CD4-positive, alpha-beta T cell treated with Interleukin-21 for 1 hour (primary cell): ENCODE data around the gene LSM2.
A peak's percentile ranks its signal among the peaks of the same experiment; 100 is the strongest.
"Not testable (repeated sequence)": the region's sequence is repeated elsewhere in the genome, so short reads cannot be mapped to it uniquely, and the experiment has no call there.

Source experiments
- DNase-seq: peaks from one replicate; pipeline ENCODE4 v3.0.0-alpha.2; 2020

LSM2 gene

GRCh38 chr6:31796993-31797385 is 9.8 kb downstream of the LSM2 start:
- no peak for DNase-seq

DNA sequence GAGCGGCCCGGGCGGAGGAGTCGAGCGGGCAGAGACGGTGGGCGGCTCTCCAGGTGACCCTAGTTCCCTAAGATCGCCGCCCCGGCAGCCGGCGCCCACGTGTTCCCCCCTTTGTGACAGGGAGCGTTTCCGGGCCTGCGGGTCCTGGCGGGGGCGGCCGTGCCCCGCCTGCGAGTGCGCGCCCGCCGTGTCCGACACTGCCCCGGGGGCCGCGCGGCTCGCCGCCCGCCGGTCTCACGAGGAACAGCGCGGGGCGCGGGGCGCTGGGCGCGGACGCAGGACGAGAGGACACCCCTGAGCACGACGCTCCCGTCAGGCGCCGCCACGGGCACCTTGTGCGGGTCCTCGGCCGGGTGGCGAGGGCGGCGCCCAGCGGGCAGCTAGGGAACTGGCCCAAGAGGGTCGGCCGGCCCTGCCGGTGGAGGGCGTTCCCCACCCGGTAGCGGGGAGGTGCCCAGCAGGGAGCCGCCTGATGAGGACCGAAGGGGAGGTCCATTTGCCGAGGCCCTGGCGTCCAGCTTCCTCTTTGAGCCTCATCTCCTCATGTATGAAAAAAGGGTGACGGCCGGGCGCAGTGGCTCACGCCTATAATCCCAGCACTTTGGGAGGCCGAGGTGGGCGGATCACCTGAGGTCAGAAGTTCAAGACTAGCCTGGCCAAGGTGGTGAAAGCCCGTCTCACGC is 11.0 kb downstream of the LSM2 start, which contains the start of gene VARS1:
VARS1 (minus strand) TSS at position 137 of the 683 bp plus-strand sequence. CDS start 535 bp downstream, outside the sequence.
- peak; percentile 90 for DNase-seq

- DNase-seq = no peak
These were observed 11.7 kb downstream of the LSM2 start for GRCh38 chr6:31794866-31795615.

DNA sequence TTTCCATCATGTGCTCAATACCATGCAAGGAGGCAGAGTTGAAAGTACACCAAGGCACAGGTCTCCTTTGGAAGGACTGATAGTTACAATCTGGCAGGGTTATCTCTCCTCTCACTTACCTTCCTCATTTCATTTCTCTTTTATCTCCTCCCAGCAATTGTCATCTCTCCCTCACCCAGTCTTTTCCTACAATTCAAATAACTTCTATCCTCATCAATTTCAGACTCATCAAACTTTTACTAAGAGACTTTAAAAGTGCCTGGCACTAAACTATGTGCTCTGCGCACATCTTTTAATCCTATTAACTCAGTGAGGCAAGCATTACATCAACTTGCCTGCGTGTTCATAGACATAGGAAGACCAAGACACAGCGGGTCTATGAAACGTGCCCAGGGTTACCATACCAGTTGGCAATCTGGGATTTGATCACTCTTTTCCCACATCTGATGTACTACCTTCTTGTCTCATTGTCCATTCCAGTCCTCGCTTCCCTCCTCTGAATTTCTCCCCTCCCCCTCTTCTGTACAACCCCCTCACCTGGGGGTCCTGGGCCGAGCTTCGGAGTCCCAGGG is 12.4 kb downstream of the LSM2 start:
- DNase-seq = no peak

GRCh38 chr6:31793927-31794245 is 12.9 kb downstream of the LSM2 start:
- DNase-seq = not testable (repeated sequence)

DNA sequence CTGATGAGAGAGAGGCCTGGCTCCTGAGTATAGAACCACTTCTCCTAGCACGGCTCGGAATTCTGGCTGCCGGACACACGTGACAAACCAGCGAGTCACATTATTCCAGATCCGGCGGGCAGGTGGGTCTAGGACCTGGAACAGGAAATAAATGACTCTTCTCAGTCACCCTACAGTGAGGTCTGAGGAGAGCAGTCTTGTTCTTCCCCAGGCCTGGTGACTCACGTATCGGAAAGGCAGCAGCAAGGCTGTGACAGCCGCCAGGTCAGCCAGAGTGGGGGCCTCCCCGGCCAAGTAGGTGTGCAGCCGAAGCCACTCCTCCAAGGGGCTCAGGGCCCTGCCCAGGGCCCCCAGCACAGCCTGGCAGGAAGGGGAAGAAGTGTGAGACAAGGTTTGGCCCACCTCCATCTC is 14.0 kb downstream of the LSM2 start:
- DNase-seq = no peak

DNA sequence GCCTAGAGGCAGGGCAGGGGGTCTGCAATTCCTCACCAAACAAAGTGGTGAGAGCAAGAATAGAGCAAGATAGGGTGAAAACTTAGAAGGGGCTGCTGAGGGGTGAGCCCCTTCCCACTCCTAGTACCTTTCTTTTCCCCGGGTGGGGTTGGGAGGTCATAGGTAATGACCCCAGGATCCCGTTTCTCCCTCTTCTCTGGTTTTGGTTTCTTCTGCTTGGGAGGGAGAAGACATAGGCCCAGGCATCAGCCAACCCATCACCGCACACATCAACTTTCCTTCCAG is 14.7 kb downstream of the LSM2 start:
- DNase-seq = no peak

DNA sequence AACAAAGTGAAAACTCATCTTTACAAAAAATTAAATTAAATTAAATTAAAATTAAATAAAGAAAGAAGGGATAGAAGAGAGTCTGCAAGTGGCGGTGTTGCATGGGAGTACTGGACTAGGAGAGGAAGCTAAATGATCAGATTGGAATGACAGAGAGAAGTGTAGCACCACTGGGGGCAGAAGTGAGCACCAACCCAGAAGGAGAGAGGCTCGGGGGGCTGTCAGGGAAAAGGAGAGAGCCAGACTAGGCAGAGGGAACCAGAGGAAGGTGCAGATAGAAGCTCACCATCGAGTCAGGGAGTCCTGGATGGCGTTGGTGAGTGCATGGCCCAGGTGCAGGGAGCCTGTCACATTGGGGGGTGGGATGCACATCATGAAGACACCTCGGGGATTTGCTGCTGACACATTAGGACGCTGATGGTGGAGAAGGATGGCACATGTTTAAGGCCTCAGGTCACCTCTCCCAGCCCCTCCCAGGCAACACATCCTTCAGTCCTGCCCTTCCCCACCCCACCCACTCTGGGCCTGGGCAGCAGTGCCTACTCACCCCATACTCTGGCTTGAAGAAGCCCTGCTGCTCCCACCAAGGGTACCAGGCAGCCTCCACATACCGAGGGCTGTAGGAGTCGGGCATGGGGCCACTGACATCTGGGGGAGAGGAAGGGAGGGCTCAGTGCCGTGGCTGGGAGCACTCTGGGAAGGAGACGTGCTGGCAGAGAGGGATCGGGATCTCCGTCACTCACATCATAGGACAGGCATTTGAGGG is 15.3 kb downstream of the LSM2 start:
- DNase-seq = peak; percentile 38

DNA sequence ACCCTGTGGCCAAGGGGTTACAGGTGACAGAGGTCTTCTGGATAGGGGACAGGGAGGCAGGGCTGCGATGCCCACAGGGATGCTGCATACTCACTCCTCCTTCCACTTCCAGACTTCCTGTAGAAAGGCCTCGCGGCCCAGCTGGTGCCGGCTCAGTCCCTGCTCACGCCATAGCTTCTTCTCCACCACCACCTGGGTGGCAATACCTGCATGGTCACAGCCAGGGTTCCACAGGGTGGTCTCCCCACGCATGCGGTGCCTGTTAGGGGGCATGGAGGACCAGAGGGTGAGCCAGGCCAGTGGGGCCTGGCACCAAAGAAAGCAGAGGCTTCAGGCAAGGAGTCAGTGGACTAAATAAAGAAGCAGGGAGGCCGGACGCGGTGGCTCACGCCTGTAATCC is 21.3 kb downstream of the LSM2 start:
- DNase-seq = no peak

DNA sequence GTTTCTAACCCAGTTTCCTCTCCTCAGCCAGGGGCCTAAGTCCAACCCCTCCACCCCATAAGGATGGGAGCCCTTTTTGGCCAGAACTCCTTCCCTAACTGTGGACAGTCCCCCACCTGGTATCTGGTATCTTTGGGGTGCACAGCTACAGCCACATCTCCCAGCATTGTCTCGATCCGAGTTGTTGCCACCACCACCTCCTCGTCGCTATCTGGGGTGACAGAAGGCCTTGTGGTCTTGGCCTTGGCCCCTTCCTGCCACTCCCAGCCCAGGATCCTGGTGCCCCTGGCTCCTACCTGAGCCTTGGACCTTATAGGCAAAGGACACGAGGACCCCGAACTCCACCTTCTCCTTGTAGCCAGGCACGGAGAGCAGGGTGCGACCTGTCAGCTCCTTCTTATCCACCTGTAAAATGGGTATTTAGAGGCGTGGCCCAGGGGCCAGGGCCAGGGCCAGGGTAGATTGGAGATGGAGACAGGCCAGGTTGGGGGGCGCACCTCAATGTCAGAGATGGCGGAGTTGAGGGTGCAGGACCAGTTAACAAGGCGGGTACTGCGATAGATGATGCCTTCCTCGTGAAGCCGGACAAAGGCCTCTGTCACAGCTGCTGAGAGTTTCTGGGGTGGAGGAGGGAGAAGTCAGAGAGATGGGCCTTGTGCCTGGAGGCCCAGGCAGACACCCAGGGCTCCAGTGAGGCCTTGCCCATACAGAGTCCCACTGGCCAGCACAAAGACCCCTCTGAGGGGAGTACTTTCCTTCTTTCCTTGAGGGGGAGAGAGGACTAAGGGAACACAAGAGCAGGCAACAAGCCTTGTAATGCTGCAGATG is 22.5 kb downstream of the LSM2 start:
- no peak for DNase-seq

- DNase-seq = no peak
These were observed 24.5 kb downstream of the LSM2 start for GRCh38 chr6:31782126-31782855.

GRCh38 chr6:31781244-31782125 is 25.3 kb downstream of the LSM2 start:
- no peak for DNase-seq

GRCh38 chr6:31780507-31781243 is 26.1 kb downstream of the LSM2 start:
- DNase-seq = no peak

- DNase-seq = no peak
These were observed 26.9 kb downstream of the LSM2 start for GRCh38 chr6:31779908-31780307.

- DNase-seq = no peak
These were observed 27.5 kb downstream of the LSM2 start for GRCh38 chr6:31778999-31779885.

- no peak for DNase-seq
These were observed 28.6 kb downstream of the LSM2 start for GRCh38 chr6:31778193-31778592.

- no peak for DNase-seq
These were observed 29.1 kb downstream of the LSM2 start for GRCh38 chr6:31777667-31778050.

GRCh38 chr6:31776989-31777666 is 29.6 kb downstream of the LSM2 start, which contains the start of gene VWA7:
Gene VWA7, minus strand, starts transcription at chr6:31777328. Its CDS starts 549 bp downstream, at chr6:31776779.
- peak; percentile 83 for DNase-seq
